ENCODE measurements around the gene CDCP1. TPM values are rescaled to one million over a fixed set of nuclear protein-coding genes. Genes with fewer than 3 reads are reported as not detected.

CDCP1 gene
- total RNA-seq, 1 experiment from 2014 or later, result 0.12 TPM

DNA sequence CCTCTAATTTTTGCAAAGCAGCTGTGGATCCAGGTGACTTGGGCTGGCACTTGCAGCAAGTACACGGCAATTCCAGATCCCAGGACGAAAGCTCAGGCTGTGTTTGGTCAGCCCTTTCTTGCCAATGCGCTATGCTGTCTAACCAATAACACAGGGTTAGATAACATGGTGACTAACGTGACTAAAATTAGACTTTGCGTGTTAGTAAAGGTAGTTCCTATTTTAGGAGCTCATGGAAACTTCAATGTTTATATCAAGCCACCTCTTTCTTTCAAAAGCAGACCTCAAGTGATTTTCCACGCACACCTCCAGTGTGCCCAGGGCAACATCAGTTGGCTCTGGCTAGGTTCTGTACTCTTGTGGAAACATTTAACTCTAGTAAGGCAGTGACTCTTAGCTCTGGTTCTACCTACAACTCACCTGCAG, 32.5 kb downstream of the CDCP1 start:
- peak; percentile 43 for DNase-seq (ENCODE audit: low spot score)

DNA sequence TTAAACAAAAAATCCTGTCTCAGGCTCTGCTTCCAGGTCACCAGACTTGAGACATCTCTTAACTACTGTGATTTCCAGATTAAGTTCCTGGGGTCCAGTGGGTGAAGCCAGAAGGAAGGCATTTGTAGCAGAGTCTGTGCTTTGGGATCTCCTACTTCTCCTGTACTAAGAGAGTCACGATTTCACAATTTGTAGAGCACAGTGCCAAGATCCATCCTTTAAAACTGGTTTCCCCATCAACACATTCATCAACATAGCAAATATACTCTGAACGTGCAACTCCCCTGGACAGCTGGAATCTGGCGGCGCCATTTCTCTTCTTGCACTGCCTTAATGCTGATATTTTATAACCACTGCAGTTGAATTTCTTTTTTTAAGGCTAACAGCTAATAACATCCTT, 33.2 kb downstream of the CDCP1 start:
- no peak for DNase-seq (ENCODE audit: low spot score)

DNA sequence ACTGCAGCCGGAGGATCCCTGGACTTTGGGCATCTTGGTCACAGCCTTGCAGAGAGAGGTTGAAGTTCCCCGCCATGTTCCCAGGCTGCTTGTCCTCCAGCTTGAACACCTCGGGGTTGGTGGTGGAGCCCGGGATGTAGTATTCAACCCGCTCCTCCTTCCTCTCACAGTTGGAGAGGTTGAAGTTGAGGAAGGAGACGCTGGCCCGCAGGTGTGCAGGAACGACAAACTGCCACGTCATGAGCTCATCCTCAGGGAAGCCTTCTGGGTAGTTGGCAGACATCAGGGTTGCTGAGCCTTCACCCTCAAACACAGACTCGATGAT, 35.7 kb downstream of the CDCP1 start:
- no peak for DNase-seq (ENCODE audit: low spot score)

- peak; percentile 25 for DNase-seq (ENCODE audit: low spot score)
Measured at GRCh38 chr3:45109771-45110508, 36.2 kb downstream of the CDCP1 start.

GRCh38 chr3:45106874-45107273, 39.3 kb downstream of the CDCP1 start:
- DNase-seq (ENCODE audit: low spot score), result no peak

DNA sequence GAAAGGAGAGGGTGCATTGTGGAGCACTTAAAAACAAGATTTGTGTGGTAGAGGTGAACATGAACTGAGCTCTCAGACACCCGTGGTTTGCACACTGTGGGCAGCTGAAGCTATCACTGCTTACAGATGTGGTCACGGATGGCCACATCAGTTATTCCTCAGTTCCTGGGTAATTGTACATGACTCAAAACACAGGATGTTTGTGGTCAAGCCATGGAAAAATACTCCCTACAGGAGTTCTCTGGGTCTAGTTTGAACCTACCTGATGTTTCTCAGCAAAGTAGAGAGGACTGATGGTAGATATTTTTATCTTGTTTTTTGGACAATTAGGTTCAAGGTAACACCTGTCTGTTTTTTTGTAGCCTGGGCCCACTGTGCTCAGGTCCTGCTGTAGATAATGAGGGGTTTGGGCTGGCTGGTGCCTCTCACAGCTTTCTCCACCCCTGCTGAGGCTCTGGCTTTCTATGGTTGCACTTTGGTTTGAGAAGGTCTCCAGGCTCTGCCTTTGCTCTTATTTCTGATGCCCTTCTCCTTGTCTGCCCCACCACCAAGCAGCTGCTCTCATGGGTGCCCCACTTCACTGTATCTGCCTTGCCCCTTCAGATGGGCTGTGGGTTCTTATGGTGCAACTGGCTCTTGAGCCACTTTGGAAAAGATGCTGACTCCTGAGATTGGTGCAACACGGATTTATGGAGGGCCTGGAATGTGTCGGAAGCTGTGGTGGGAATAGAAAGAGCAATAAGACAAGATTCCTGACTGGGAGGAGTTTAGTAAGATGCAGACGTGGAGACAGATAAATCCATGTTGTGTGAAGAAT, 40.1 kb downstream of the CDCP1 start:
- DNase-seq (ENCODE audit: low spot score), result peak; percentile 90

GRCh38 chr3:45104715-45105711, 41.2 kb downstream of the CDCP1 start:
- DNase-seq (ENCODE audit: low spot score), result peak; percentile 72

GRCh38 chr3:45103753-45104714, 42.1 kb downstream of the CDCP1 start:
- no peak for DNase-seq (ENCODE audit: low spot score)

- no peak for DNase-seq (ENCODE audit: low spot score)
Measured at GRCh38 chr3:45103334-45103733, 42.8 kb downstream of the CDCP1 start.

GRCh38 chr3:45100981-45101407, 45.2 kb downstream of the CDCP1 start:
- DNase-seq (ENCODE audit: low spot score), result peak; percentile 37

DNA sequence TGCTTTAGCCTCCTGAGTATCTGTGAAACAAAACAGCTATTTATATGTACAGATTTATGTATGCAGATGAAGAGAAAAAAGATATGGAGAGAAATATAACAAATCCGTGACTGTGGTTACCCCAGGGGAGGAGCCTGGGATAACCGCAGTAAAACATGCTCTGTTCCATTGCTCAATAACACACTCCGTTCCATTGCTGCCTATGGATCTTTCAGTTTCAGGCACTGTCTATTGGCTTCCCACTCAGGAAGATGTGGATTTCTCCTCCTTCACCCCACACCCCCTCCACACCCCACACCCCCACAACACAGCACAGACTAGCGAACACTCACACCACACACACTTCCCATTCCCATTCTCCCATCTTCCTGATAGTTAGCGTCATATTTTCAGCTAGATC, 47.9 kb downstream of the CDCP1 start:
- DNase-seq (ENCODE audit: low spot score), result no peak

- DNase-seq (ENCODE audit: low spot score), result no peak
Measured at GRCh38 chr3:45097296-45097883, 48.8 kb downstream of the CDCP1 start.

DNA sequence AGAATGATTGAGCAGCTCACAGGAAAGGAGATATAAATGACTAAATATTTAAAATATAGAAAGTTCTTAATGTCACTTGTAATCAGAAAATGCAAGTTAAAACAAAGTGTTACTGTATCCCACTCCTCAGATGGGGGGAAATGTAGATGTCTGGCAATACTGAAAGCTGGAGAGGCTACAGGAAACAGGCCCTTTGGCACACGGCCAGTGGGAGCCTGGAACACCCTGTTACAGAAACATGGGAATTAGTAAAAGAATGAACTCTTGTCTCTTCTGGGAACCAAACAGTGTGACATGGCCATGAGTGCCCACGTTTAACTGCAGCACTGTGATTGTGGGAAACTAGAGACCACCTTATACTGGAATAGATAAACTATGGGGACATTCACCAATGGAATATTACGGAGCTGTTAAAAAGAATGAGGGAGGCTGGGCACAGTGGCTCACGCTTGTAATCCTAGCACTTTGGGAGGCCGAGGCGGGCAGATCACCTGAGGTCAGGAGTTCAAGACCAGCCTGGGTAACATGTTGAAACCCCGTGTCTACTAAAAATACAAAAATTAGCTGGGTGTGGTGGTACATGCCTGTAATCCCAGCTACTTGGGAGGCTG, 50.2 kb downstream of the CDCP1 start:
- no peak for DNase-seq (ENCODE audit: low spot score)

- no peak for DNase-seq (ENCODE audit: low spot score)
Measured at GRCh38 chr3:45093176-45093575, 53.0 kb downstream of the CDCP1 start.

DNA sequence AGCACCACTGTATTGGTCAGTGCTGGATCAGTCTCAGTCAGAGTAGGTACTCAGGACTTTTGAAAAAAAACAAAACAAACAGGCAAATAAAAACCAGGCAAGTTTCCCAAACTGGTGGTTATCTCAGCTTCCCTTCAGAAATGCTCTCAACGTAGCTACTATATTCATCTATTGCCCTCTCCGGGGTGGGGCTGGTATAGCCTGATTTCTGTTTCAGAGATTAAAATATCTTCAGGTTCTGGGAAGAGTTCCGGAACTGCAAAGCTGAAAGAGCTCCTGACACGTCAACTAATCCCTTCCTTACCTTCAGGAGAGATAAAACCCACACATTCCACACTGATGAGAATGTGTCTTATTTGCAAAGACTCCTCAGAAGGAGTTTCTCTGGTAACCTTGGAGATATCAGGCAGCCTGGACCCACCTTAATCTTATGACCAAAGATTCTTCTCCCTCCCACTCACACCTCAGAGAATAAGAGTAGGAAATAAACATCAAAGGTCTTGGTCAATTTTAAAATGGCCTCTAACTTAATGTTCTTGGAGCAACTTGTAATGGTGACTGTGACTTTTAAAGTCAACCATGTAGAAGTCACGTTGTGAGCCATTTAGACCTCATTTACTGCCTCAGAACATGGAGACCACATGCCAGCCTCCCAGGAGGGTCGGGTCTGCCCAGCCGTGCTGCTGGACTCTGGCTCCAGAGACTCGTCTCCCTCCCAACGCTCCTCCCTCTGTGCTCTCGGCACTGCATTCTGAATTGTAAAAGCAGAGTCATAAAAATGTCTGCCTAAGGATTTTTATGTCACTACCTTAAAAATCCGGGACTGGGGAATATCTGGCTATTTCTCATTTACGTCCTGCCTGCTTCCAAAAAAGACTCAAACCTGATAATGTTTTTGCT, 53.8 kb downstream of the CDCP1 start:
- peak; percentile 35 for DNase-seq (ENCODE audit: low spot score)

GRCh38 chr3:45090855-45091254, 55.3 kb downstream of the CDCP1 start:
- no peak for DNase-seq (ENCODE audit: low spot score)

DNA sequence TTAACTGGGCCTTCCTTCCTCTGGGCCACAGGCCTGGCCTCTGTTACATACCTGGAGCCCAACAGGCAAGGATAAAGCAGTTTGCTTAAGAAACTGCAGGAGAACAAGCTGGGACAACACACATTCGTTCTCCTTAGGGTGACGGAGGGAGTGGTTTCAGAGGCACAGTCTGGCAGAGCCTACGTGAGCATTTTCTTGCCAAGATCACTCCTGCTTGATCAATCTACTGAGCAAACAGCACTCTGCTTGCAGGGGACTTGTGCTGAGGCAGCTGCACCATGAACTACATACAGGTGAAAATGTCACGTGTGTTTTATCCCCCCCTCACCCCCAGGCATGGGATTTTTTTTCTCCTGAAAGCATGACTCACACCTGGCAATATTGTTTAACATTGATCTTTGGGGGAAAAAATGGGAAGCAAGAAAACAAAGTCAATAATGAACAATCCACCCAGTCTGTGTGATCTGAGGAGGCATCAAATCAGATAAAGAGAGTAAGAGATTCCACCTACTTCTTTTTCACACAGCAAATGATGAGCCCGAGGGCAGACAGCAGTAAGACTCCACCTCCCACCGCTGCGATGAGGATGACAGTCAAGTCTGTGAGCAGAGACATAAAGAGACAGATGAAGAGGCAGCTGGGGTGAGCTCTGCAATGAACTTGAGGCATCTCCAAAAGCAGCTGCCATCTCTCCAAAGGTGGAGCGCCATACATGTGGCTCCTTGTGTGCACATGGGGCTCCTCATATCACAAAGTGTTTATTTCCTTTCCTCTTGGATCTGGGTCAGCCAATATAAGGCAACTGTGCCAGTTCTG, 57.4 kb downstream of the CDCP1 start:
- DNase-seq (ENCODE audit: low spot score), result no peak

DNA sequence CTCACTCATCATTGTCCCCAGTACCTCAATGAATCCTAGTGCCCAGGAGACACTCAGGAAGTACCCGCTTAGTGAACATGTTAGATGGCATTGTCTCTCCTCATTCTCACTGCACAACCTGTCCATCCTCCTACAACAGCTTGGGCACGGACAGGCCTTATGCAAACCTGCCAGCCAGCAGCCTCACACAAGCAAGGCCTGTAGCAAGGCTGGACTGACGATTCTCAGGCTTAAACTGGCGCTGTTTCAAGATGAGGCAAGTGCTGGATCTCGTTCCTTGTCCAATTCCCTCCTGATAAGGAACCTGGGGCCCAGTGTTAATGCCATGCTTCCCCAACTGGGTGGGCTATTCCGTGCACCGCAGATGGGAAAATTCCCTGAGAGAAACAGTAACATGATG, 59.0 kb downstream of the CDCP1 start:
- no peak for DNase-seq (ENCODE audit: low spot score)
